G401.6 (cell line): Measurements from ENCODE around the gene ATP1B2.
"Not testable (repeated sequence)": the region's sequence is repeated elsewhere in the genome, so short reads cannot be mapped to it uniquely, and the experiment has no call there.

Experiments
- FAIRE-seq: peaks from 2 replicates; lab custom pipeline; 2012; peaks lifted over from hg19 to GRCh38; lab: Jason Lieb, UNC

Gene ATP1B2

DNA sequence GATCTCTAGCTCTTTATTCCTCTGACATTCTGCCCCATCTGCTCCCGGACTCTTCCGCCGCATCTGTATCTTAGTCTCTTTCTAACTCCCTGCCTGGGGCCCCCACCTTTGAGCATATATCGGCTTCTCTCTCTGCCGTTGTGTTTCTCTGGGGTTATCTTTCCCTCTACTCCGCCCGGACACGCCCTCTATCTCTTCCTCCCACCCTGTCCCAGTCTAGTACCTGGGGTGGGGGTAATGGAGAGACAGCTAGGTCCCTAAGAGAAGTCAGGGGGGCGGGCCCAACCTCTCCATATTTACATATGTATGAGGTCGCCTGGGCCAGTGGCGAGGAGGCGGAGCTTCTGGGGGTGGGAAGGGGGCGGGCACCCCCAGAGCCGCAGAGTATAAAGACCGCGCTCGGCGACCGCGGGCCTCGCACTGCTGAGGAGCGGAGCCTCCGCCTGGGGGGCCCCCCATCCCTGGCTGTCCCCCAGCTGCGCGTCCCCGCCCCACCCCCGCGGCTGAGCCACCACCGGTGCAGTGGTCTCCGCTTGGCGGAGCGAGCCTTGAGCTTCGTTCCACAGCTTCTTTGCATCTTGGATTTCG is at the start of gene ATP1B2:
ATP1B2 (plus strand) TSS at position 418 of the 588 bp plus-strand sequence. CDS start 593 bp downstream, outside the sequence.
- FAIRE-seq, result no peak

DNA sequence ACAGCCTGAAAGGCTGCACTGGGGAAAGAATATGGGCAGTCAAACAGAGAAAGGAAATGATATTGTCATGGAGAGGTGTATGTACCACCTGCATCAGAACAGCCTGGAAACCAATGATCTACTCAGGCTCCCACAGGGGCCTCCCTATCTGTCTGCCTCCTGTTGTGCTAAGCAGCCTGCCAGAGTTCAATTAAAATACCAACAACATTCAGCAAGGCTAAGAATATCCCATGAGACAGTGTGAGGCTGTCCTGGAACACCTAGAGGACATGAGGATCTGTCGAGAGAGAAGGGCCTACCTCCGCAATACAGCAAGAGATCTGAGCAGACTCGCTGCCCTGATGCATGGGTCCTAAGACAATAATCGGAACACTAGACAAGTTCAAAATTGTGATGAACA is 44.4 kb upstream of the ATP1B2 start:
- FAIRE-seq, result no peak

DNA sequence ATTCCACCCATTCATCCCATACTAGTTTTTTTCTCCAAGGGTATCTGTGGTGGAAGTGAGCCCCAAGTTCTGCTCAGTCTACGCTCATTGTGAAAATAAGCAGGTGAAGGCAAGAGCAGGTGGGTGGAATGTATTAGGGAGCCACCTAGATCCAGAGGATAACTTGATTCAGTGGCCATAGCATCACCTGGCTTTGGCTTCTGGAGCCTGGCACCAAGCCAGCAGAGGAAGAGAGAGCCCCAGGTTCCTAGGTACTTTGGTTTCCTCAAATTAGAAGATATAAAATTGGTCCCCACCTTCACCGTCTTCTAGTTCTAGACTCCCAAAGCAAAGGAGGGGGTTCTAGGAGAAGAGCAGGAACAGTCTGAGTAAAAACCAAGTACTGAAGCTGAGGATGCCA is 40.1 kb upstream of the ATP1B2 start:
- no peak for FAIRE-seq

GRCh38 chr17:7611635-7612293 is 39.0 kb upstream of the ATP1B2 start:
- no peak for FAIRE-seq

GRCh38 chr17:7612294-7612640 is 38.5 kb upstream of the ATP1B2 start:
- FAIRE-seq, result no peak

GRCh38 chr17:7613769-7614424 is 36.8 kb upstream of the ATP1B2 start:
- no peak for FAIRE-seq

- peak; percentile 99 for FAIRE-seq
These were observed 36.1 kb upstream of the ATP1B2 start, which contains the start of gene FXR2 for GRCh38 chr17:7614425-7615264. FXR2 (minus strand) TSS chr17:7614897; CDS start chr17:7614532, 365 bp downstream.

- no peak for FAIRE-seq
These were observed 35.4 kb upstream of the ATP1B2 start for GRCh38 chr17:7615265-7615747.

GRCh38 chr17:7618608-7619007 is 32.1 kb upstream of the ATP1B2 start:
- no peak for FAIRE-seq

DNA sequence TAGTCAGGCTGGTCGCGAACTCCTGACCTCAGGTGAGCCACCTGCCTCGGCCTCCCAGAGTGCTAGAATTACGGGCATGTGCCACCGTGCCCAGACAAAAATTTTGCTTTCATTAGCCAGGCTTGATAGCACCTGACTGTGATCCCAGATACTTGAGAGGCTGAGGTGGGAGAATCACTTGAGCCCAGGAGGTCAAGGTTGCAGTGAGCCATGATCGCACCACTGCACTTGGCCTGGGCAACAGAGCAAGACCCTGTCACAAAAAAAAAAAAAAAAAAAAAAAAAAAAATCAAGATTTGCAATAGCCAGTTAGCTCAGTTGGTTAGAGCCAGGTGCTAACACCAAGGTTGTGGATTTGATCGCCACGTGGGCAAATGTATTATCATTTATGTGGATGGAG is 29.9 kb upstream of the ATP1B2 start:
- FAIRE-seq, result no peak

- no peak for FAIRE-seq
These were observed 27.1 kb upstream of the ATP1B2 start for GRCh38 chr17:7623661-7624060.

- FAIRE-seq, result not testable (repeated sequence)
These were observed 25.0 kb upstream of the ATP1B2 start for GRCh38 chr17:7625749-7626148.

GRCh38 chr17:7626307-7626706 is 24.4 kb upstream of the ATP1B2 start:
- FAIRE-seq, result no peak

GRCh38 chr17:7626956-7627249 is 23.8 kb upstream of the ATP1B2 start:
- FAIRE-seq, result no peak

- FAIRE-seq, result peak; percentile 95
These were observed 23.2 kb upstream of the ATP1B2 start, which contains the start of gene SAT2 for GRCh38 chr17:7627250-7628121. SAT2 (minus strand) TSS chr17:7627821; CDS start chr17:7627635, 186 bp downstream.

DNA sequence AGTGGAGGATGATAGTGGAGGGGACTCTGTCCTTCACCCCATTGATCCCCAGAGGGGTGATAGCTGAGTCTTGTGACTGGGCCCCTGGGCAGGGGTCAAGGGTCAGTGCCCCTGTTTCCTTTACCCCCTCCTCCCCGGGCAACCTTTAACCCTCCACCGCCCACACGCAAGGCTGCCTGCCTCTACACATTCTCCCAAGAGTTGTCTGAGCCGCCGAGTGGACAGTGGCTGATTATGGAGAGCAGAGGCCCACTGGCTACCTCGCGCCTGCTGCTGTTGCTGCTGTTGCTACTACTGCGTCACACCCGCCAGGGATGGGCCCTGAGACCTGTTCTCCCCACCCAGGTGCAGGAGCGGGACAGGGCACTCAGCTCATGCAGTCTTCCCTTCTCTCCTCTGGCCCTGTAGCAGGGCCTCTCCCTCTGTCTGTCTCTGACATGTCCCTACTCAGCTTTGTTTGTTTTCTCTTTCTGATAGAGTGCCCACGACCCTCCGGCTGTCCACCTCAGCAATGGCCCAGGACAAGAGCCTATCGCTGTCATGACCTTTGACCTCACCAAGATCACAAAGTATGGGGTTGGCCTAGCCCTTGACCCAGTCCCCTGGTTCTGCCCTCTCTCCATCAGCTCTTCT is 20.7 kb upstream of the ATP1B2 start, which contains the start of gene SHBG:
SHBG (plus strand) TSS at position 197 of the 633 bp plus-strand sequence; CDS start at position 235, 38 bp downstream.
- no peak for FAIRE-seq

DNA sequence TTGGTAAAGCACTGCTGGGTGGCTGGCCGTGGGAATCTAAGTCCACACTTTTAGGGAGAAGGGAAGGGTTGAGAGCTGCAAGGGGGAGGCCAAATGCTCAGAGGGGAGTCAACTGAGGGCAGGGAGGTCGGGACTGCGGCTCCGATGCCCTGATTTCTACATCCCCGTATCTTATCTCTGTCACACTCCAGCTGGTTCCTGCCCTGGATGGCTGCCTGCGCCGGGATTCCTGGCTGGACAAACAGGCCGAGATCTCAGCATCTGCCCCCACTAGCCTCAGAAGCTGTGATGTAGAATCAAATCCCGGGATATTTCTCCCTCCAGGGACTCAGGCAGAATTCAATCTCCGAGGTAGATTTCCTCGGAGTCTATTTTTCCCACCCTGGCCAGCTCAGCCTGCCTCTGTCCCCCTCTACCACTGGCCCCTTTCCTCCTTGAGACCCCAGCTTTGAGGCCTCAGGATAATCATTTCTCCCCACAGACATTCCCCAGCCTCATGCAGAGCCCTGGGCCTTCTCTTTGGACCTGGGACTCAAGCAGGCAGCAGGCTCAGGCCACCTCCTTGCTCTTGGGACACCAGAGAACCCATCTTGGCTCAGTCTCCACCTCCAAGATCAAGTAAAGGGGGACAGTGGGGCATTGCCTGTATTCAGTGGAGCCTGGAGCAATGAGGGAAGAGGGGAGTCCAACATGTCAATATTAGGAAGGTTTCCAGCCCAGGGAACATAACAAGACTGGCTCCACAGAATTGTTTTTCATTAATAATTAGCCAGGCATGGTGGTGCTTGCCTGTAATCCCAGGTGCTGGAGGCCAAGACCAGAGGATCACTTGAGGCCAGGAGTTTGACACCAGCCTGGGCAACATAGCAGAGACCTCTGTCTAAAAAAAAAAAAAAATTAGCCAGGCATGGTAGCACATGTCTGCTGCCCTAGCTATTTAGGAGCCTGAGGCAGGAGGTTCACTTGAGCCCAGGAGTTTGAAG is 19.0 kb upstream of the ATP1B2 start:
- FAIRE-seq, result no peak

DNA sequence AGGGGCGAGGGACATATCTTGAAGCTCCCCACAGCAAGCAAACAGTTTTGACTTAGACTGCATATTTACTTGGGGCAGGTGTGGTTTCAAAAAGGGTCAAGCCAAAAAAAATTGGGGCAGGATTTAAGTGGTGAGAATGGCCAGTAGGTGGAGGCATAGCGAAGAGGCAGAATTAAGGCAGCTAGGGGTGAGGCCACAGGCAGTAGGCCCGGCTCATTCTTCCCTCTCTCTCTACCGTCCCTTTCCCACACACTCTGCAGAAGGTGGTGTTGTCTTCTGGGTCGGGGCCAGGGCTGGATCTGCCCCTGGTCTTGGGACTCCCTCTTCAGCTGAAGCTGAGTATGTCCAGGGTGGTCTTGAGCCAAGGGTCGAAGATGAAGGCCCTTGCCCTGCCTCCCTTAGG is 18.2 kb upstream of the ATP1B2 start:
- FAIRE-seq, result peak; percentile 88

GRCh38 chr17:7633093-7633492 is 17.6 kb upstream of the ATP1B2 start:
- FAIRE-seq, result no peak

GRCh38 chr17:7634384-7634783 is 16.3 kb upstream of the ATP1B2 start:
- FAIRE-seq, result no peak
